Measurements from ENCODE around the gene CNEP1R1.

GRCh38 chr16:50004239-50004638 is 20.8 kb upstream of the CNEP1R1 start:
- TF ChIP-seq CTCF (IDR thresholded peaks at IDR 0.05) (no peak), EP300 (IDR thresholded peaks at IDR 0.05) (no peak), POLR2A (IDR thresholded peaks at IDR 0.05; ENCODE audit: low read depth) (no peak)

Data from esophagus muscularis mucosa (tissue), 4 donors.